Ishikawa (cell line): ENCODE results near the gene DDN.
A peak's percentile ranks its signal among the peaks of the same experiment; 100 is the strongest.

Experiments used
- CEBPB ChIP-seq: IDR thresholded peaks from 2 replicates; pipeline ENCODE4 v1.6.1; 2012
- CREB1 ChIP-seq: IDR thresholded peaks from 2 replicates; pipeline ENCODE4 v1.6.1; 2012; ENCODE audit warnings: low read depth
- EGR1 ChIP-seq: IDR thresholded peaks from 2 replicates; pipeline ENCODE4 v1.6.1; 2012
- EP300 ChIP-seq: IDR thresholded peaks from 2 replicates; pipeline ENCODE4 v1.6.1; 2012; ENCODE audit warnings: borderline replicate concordance
- FOXM1 ChIP-seq: IDR thresholded peaks from 2 replicates; pipeline ENCODE4 v1.6.1; 2012; ENCODE audit warnings: low read depth, borderline replicate concordance
- MAX ChIP-seq: IDR thresholded peaks from 2 replicates; pipeline ENCODE4 v1.6.1; 2012
- NFIC ChIP-seq: IDR thresholded peaks from 2 replicates; pipeline ENCODE4 v1.6.1; 2012
- RAD21 ChIP-seq: IDR thresholded peaks from 2 replicates; pipeline ENCODE4 v1.6.1; 2012; ENCODE audit warnings: low read depth
- REST ChIP-seq: IDR thresholded peaks from 2 replicates; pipeline ENCODE4 v1.6.1; 2012; ENCODE audit warnings: low read depth, mild to moderate bottlenecking
- TAF1 ChIP-seq: IDR thresholded peaks from 2 replicates; pipeline ENCODE4 v1.6.1; 2012; ENCODE audit warnings: low read depth, mild to moderate bottlenecking
- TCF12 ChIP-seq: IDR thresholded peaks from 2 replicates; pipeline ENCODE4 v1.6.1; 2012; ENCODE audit warnings: low read depth
- TEAD4 ChIP-seq: IDR thresholded peaks from 2 replicates; pipeline ENCODE4 v1.6.1; 2012
- USF1 ChIP-seq: IDR thresholded peaks from 2 replicates; pipeline ENCODE4 v1.6.1; 2012
- YY1 ChIP-seq: IDR thresholded peaks from 2 replicates; pipeline ENCODE4 v1.6.1; 2012; ENCODE audit warnings: low read depth
- ZBTB7A ChIP-seq: IDR thresholded peaks from 2 replicates; pipeline ENCODE4 v1.6.1; 2012; ENCODE audit warnings: low read depth

The DDN gene

GRCh38 chr12:48999371-49000131 is at the start of gene DDN:
Gene DDN (minus strand): TSS chr12:48999375. CDS start chr12:48999287, 88 bp downstream.
- TF ChIP-seq TEAD4 (no peak), REST (no peak), CREB1 (no peak), MAX (peak; percentile 80), RAD21 (no peak), CEBPB (no peak), EP300 (no peak), FOXM1 (no peak), USF1 (peak; percentile 38; the same call in 1 of the 2 replicates), ZBTB7A (peak; percentile 99)

- TF ChIP-seq TEAD4 = no peak
- TF ChIP-seq EP300 = no peak
- no peak for TF ChIP-seq ZBTB7A
- no peak for TF ChIP-seq TCF12
- no peak for TF ChIP-seq YY1
- TF ChIP-seq CEBPB = no peak
- TF ChIP-seq MAX = no peak
- TF ChIP-seq TAF1 = no peak
These were observed 49.8 kb upstream of the DDN start for GRCh38 chr12:49048953-49049352.

GRCh38 chr12:49046129-49046895 is 47.1 kb upstream of the DDN start:
- no peak for TF ChIP-seq ZBTB7A

GRCh38 chr12:49044660-49045059 is 45.5 kb upstream of the DDN start:
- TF ChIP-seq RAD21 = no peak
- no peak for TF ChIP-seq CEBPB
- TF ChIP-seq NFIC = no peak
- TF ChIP-seq TEAD4 = no peak
- TF ChIP-seq TCF12 = no peak
- TF ChIP-seq EP300 = no peak
- TF ChIP-seq CREB1 = no peak
- TF ChIP-seq REST = no peak
- no peak for TF ChIP-seq ZBTB7A
- no peak for TF ChIP-seq YY1
- TF ChIP-seq USF1 = no peak
- TF ChIP-seq MAX = no peak
- TF ChIP-seq FOXM1 = no peak
- TF ChIP-seq EGR1 = no peak
- no peak for TF ChIP-seq TAF1

GRCh38 chr12:49043856-49044258 is 44.7 kb upstream of the DDN start:
- peak; percentile 14; the same call in 1 of the 2 replicates for TF ChIP-seq RAD21
- no peak for TF ChIP-seq TAF1

- TF ChIP-seq MAX = no peak
- no peak for TF ChIP-seq TCF12
- no peak for TF ChIP-seq NFIC
- no peak for TF ChIP-seq USF1
- no peak for TF ChIP-seq EGR1
- TF ChIP-seq EP300 = no peak
- TF ChIP-seq REST = no peak
- no peak for TF ChIP-seq TEAD4
- no peak for TF ChIP-seq RAD21
- no peak for TF ChIP-seq ZBTB7A
- TF ChIP-seq YY1 = no peak
- TF ChIP-seq TAF1 = no peak
These were observed 44.1 kb upstream of the DDN start for GRCh38 chr12:49043241-49043640.
